Activated CD4-positive, alpha-beta memory T cell treated with anti-CD3 and anti-CD28 coated beads, Interleukin-2, amount 10 ng/mL, durations not matched to agents 7 days and 5 days (primary cell): Measurements from ENCODE around the gene CFAP68. TPM values are rescaled to one million over a fixed set of nuclear protein-coding genes. Genes with fewer than 3 reads are reported as not detected.
A peak's percentile ranks its signal among the peaks of the same experiment; 100 is the strongest.

Source experiments
- CTCF ChIA-PET: fragments of 350-600 bp; sonication (Branson Sonifier 250); formaldehyde crosslinking; loops from one replicate; lab custom pipeline; 2021; ENCODE audit warnings: antibody characterized with exemption, inconsistent platforms; lab: Charles Lee
- POLR2A ChIA-PET: fragments of 350-600 bp; sonication (Branson Sonifier 250); formaldehyde crosslinking; loops from one replicate; lab custom pipeline; 2021; ENCODE audit warnings: antibody characterized with exemption; lab: Charles Lee
- DNase-seq: peaks from one replicate; pipeline ENCODE4 v3.0.0-alpha.2; 2020
- H3K27ac Mint-ChIP-seq: one replicate; pipeline ENCODE4 v1.8.0; 2021; ENCODE audit warnings: mild to moderate bottlenecking, mixed read lengths
- H3K27me3 Mint-ChIP-seq: one replicate; pipeline ENCODE4 v1.8.0; 2021; ENCODE audit warnings: mixed read lengths
- H3K36me3 Mint-ChIP-seq: one replicate; pipeline ENCODE4 v1.8.0; 2021; ENCODE audit warnings: low read depth, mixed read lengths
- H3K4me1 Mint-ChIP-seq: one replicate; pipeline ENCODE4 v1.8.0; 2021; ENCODE audit warnings: mixed read lengths
- H3K4me3 Mint-ChIP-seq: one replicate; pipeline ENCODE4 v1.8.0; 2021; ENCODE audit warnings: mild to moderate bottlenecking, mixed read lengths
- H3K9me3 Mint-ChIP-seq: one replicate; pipeline ENCODE4 v1.8.0; 2021; ENCODE audit warnings: mixed read lengths
- total RNA-seq, 2 experiments: library from RNA; stranded (reverse); gene quantifications; one replicate each; pipeline ENCODE4 v1.2.3, GENCODE V29; 2021

The CFAP68 gene
- total RNA-seq, 2 experiments from 2014 or later, result 19.0 to 19.4 TPM

- Mint-ChIP-seq H3K4me1 (peaks cover 2% of the 10 kb centered on the region), H3K36me3 (peaks cover 26% of the 10 kb centered on the region), H3K27ac (no peak overlapping the region), H3K4me3 (no peak overlapping the region), H3K27me3 (no peaks in the 10 kb centered on the region), H3K9me3 (no peaks in the 10 kb centered on the region)
- ChIA-PET POLR2A (interaction anchor here (1.0 kb wide), 1 partner anchor 79 kb away, joined by 6 read pairs; the partner anchor contains the start of gene PPP2R1B), CTCF (interaction anchor here (1.0 to 5.1 kb wide), 4 partner anchors 12 to 241 kb away, joined by 3 to 25 read pairs (median 4); no protein-coding TSS in a partner anchor)
- DNase-seq, result no peak
Observed at GRCh38 chr11:111845276-111846028, 33.9 kb upstream of the CFAP68 start.

DNA sequence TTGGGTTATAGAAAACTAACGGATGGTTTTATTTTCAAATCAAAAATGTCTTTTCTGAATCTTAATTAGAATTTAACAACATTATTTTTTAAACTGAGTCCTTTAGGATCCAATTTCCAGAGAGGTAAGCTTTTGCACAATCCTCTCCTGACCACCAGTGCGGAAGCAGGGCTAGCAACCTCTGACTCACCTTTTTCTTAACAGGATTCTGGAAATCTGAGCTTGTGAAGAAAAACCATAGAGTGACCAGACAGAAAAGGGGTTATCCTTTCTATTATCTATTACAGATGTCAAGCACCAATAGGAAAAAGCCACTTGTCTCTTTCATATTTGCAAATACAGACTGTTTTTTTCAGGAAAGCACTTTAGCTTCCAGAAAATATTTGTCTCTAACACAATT, 33.3 kb upstream of the CFAP68 start:
- no peak for DNase-seq
- ChIA-PET POLR2A (interaction anchor here (1.0 kb wide), 1 partner anchor 80 kb away, joined by 6 read pairs; the partner anchor contains the start of gene PPP2R1B), CTCF (interaction anchor here (1.2 to 5.1 kb wide), 3 partner anchors 11 to 69 kb away, joined by 3 to 25 read pairs (median 3); partner anchors contain the start of gene ALG9)
- H3K4me3 Mint-ChIP-seq, result no peak overlapping the region
- no peaks in the 10 kb centered on the region for H3K9me3 Mint-ChIP-seq
- no peaks in the 10 kb centered on the region for H3K27me3 Mint-ChIP-seq
- H3K36me3 Mint-ChIP-seq, result peaks cover 26% of the 10 kb centered on the region
- no peak overlapping the region for H3K27ac Mint-ChIP-seq
- peaks cover 2% of the 10 kb centered on the region for H3K4me1 Mint-ChIP-seq

DNA sequence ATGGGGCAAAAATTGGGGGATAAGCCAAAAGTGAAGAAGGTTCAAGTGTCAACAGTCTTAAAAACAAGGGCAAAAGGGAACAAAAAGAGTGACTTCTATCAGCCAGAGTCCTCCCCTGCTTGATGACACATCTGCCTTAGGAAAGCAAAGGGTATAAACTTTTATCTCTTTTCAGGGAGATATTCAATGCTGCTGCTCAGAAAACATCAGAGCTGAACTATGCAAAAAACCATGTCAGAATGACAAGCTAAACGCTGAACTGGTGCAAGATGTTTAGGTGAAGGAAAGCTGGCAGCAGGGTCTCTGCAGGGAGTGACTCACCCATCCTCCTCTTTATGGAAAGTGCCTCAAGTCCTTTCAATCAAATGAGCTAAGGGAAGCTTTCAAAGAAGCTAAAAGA, 32.7 kb upstream of the CFAP68 start:
- no peak for DNase-seq
- no peak overlapping the region for H3K4me3 Mint-ChIP-seq
- H3K27ac Mint-ChIP-seq, result no peak overlapping the region
- ChIA-PET CTCF (interaction anchor here (1.2 to 1.3 kb wide), 2 partner anchors 10 to 24 kb away, joined by 3 read pairs; partner anchors contain the start of gene ALG9), POLR2A (interaction anchor here (1.0 kb wide), 2 partner anchors 25 to 81 kb away, joined by 3 to 6 read pairs; partner anchors contain the start of genes ALG9 and PPP2R1B)
- peaks cover 26% of the 10 kb centered on the region for H3K36me3 Mint-ChIP-seq
- no peaks in the 10 kb centered on the region for H3K9me3 Mint-ChIP-seq
- no peaks in the 10 kb centered on the region for H3K27me3 Mint-ChIP-seq
- H3K4me1 Mint-ChIP-seq, result no peaks in the 10 kb centered on the region

DNA sequence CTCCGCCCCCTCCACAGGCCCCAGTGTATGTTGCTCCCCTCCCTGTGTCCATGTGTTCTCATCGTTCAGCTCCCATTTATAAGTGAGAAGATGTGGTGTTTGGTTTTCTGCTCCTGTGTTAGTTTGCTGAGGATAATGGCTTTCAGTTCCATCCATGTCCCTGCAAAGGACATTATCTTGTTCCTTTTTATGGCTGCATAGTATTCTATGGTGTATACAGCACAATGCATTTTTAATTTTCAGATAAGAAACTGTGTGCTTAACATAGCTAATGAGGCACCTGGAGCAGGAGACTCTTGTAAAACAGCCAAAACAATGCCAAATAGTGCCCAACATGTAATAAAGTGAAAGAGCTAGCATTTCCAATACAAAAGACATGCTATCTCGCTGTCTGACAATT, 29.7 kb upstream of the CFAP68 start:
- H3K36me3 Mint-ChIP-seq, result peaks cover 33% of the 10 kb centered on the region
- ChIA-PET CTCF (interaction anchor here (1.3 kb wide), 1 partner anchor 8 kb away, joined by 5 read pairs; no protein-coding TSS in a partner anchor), POLR2A (no interaction called here)
- H3K27me3 Mint-ChIP-seq, result no peaks in the 10 kb centered on the region
- no peak for DNase-seq
- no peaks in the 10 kb centered on the region for H3K9me3 Mint-ChIP-seq
- H3K4me1 Mint-ChIP-seq, result no peaks in the 10 kb centered on the region
- no peak overlapping the region for H3K27ac Mint-ChIP-seq
- no peak overlapping the region for H3K4me3 Mint-ChIP-seq

DNA sequence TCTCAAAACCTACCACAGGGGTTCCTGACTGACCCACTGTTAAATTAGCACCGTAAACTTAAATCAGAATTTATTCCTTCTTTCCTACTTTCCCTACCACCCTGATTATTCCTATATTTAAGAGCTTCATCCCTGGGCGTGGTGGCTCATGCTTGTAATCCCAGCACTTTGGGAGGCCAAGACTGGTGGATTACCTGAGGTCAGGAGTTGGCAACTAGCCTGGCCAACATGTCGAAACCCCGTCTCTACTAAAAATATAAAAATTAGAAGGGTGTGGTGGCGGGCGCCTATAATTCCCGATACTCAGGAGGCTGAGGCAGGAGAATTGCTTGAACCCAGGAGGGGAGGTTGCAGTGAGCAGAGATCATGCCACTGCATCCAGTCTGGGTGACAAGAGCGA, 28.3 kb upstream of the CFAP68 start:
- no peaks in the 10 kb centered on the region for H3K27me3 Mint-ChIP-seq
- no peak overlapping the region for H3K4me3 Mint-ChIP-seq
- no peak for DNase-seq
- CTCF ChIA-PET, result interaction anchor here (0.7 to 1.9 kb wide), 2 partner anchors 13 to 20 kb away, joined by 3 to 4 read pairs; no protein-coding TSS in a partner anchor
- no peak overlapping the region for H3K27ac Mint-ChIP-seq
- no peaks in the 10 kb centered on the region for H3K4me1 Mint-ChIP-seq
- peaks cover 43% of the 10 kb centered on the region for H3K36me3 Mint-ChIP-seq
- POLR2A ChIA-PET, result no interaction called here
- no peaks in the 10 kb centered on the region for H3K9me3 Mint-ChIP-seq

- DNase-seq, result no peak
- ChIA-PET CTCF (interaction anchor here (0.7 to 1.9 kb wide), 2 partner anchors 12 to 19 kb away, joined by 3 to 4 read pairs; no protein-coding TSS in a partner anchor), POLR2A (no interaction called here)
- no peaks in the 10 kb centered on the region for H3K9me3 Mint-ChIP-seq
- no peak overlapping the region for H3K27ac Mint-ChIP-seq
- H3K4me1 Mint-ChIP-seq, result no peaks in the 10 kb centered on the region
- no peaks in the 10 kb centered on the region for H3K27me3 Mint-ChIP-seq
- H3K4me3 Mint-ChIP-seq, result no peak overlapping the region
- peaks cover 43% of the 10 kb centered on the region for H3K36me3 Mint-ChIP-seq
Observed at GRCh38 chr11:111851636-111852035, 27.7 kb upstream of the CFAP68 start.

GRCh38 chr11:111852103-111852502, 27.2 kb upstream of the CFAP68 start:
- POLR2A ChIA-PET, result no interaction called here
- CTCF ChIA-PET, result interaction anchor here (1.5 to 1.9 kb wide), 2 partner anchors 10 to 19 kb away, joined by 4 to 6 read pairs; no protein-coding TSS in a partner anchor
- H3K4me1 Mint-ChIP-seq, result no peaks in the 10 kb centered on the region
- no peak for DNase-seq
- H3K9me3 Mint-ChIP-seq, result no peaks in the 10 kb centered on the region
- H3K36me3 Mint-ChIP-seq, result peaks cover 44% of the 10 kb centered on the region
- no peak overlapping the region for H3K4me3 Mint-ChIP-seq
- no peaks in the 10 kb centered on the region for H3K27me3 Mint-ChIP-seq
- H3K27ac Mint-ChIP-seq, result no peak overlapping the region

GRCh38 chr11:111855506-111855905, 23.8 kb upstream of the CFAP68 start:
- POLR2A ChIA-PET, result no interaction called here
- H3K27me3 Mint-ChIP-seq, result no peaks in the 10 kb centered on the region
- H3K9me3 Mint-ChIP-seq, result no peaks in the 10 kb centered on the region
- CTCF ChIA-PET, result interaction anchor here (0.9 kb wide), 1 partner anchor 16 kb away, joined by 3 read pairs; the partner anchor contains the start of gene ALG9
- H3K4me3 Mint-ChIP-seq, result no peak overlapping the region
- H3K4me1 Mint-ChIP-seq, result no peaks in the 10 kb centered on the region
- no peak for DNase-seq
- H3K36me3 Mint-ChIP-seq, result peaks cover 50% of the 10 kb centered on the region
- H3K27ac Mint-ChIP-seq, result no peak overlapping the region

- ChIA-PET POLR2A (interaction anchor here (1.2 kb wide), 1 partner anchor 67 kb away, joined by 3 read pairs; no protein-coding TSS in a partner anchor), CTCF (interaction anchor here (2.5 kb wide), 1 partner anchor 18 kb away, joined by 7 read pairs; no protein-coding TSS in a partner anchor)
- H3K36me3 Mint-ChIP-seq, result peaks cover 47% of the 10 kb centered on the region
- H3K9me3 Mint-ChIP-seq, result no peaks in the 10 kb centered on the region
- no peaks in the 10 kb centered on the region for H3K27me3 Mint-ChIP-seq
- H3K4me1 Mint-ChIP-seq, result no peaks in the 10 kb centered on the region
- no peak for DNase-seq
- H3K27ac Mint-ChIP-seq, result no peak overlapping the region
- H3K4me3 Mint-ChIP-seq, result no peak overlapping the region
Observed at GRCh38 chr11:111860257-111860656, 19.1 kb upstream of the CFAP68 start.

GRCh38 chr11:111870113-111870512, 9.2 kb upstream of the CFAP68 start:
- no peaks in the 10 kb centered on the region for H3K9me3 Mint-ChIP-seq
- no peak overlapping the region for H3K4me3 Mint-ChIP-seq
- no peak for DNase-seq
- H3K4me1 Mint-ChIP-seq, result peaks cover 32% of the 10 kb centered on the region
- ChIA-PET CTCF (interaction anchor here (0.6 to 3.4 kb wide), 10 partner anchors 9 to 267 kb away, joined by 3 to 16 read pairs (median 4); partner anchors contain the start of gene CFAP68), POLR2A (interaction anchor here (0.9 to 2.5 kb wide), 6 partner anchors 10 to 105 kb away, joined by 3 to 23 read pairs (median 7); partner anchors contain the start of genes CFAP68, FDXACB1 and PPP2R1B)
- peaks cover 36% of the 10 kb centered on the region for H3K36me3 Mint-ChIP-seq
- no peaks in the 10 kb centered on the region for H3K27me3 Mint-ChIP-seq
- H3K27ac Mint-ChIP-seq, result no peak overlapping the region

DNA sequence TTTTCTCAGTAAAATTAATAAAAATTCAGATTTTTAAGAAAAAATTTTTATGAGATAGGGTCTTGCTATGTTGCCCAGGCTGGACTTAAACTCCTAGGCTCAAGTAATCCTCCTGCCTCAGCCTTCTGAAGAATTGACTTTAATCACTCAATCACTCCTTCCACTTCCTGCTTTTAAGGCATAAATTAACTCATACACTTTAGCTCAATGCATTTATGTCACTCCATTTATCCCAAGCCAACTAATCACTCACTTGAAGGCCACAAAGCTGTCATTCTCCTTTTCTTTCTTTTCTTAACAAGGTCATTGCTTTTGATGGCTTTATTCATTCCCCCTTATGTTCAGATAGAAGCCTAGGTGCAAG, 8.8 kb upstream of the CFAP68 start:
- Mint-ChIP-seq H3K4me3 (peak overlapping the region; percentile 91), H3K27ac (peak overlapping the region; percentile 85), H3K4me1 (peaks cover 32% of the 10 kb centered on the region), H3K9me3 (no peaks in the 10 kb centered on the region), H3K27me3 (no peaks in the 10 kb centered on the region), H3K36me3 (peaks cover 33% of the 10 kb centered on the region)
- ChIA-PET CTCF (interaction anchor here (0.6 to 3.4 kb wide), 13 partner anchors 9 to 1435 kb away, joined by 3 to 16 read pairs (median 4); partner anchors contain the start of genes CFAP68, NKAPD1 and PIH1D2), POLR2A (interaction anchor here (0.9 to 2.5 kb wide), 6 partner anchors 9 to 105 kb away, joined by 3 to 23 read pairs (median 7); partner anchors contain the start of genes CFAP68, FDXACB1 and PPP2R1B)
- no peak for DNase-seq

GRCh38 chr11:111870886-111871692, 8.3 kb upstream of the CFAP68 start, which contains the start of gene ALG9:
ALG9 (minus strand) TSS chr11:111871581; CDS start chr11:111871482, 99 bp downstream.
- ChIA-PET POLR2A (interaction anchor here (0.9 to 2.5 kb wide), 9 partner anchors 9 to 106 kb away, joined by 3 to 23 read pairs (median 5); partner anchors contain the start of genes C11orf52, CFAP68, FDXACB1 and PPP2R1B), CTCF (interaction anchor here (0.6 to 3.4 kb wide), 22 partner anchors 9 to 1436 kb away, joined by 3 to 16 read pairs (median 4); partner anchors contain the start of genes CFAP68, NKAPD1 and PIH1D2)

More at GRCh38 chr11:111870886-111871692, 8.3 kb upstream of the CFAP68 start, which contains the start of gene ALG9:
- Mint-ChIP-seq H3K9me3 (no peaks in the 10 kb centered on the region), H3K36me3 (peaks cover 33% of the 10 kb centered on the region), H3K27ac (peak within 1 kb of the TSS; percentile 85), H3K4me3 (peak within 1 kb of the TSS; percentile 91), H3K27me3 (no peaks in the 10 kb centered on the region), H3K4me1 (peaks cover 32% of the 10 kb centered on the region)
- DNase-seq, result peak; percentile 89
